ENCODE data around the gene XK.

Gene XK

GRCh38 chrX:37701588-37701987 lies 16.0 kb downstream of the XK start:
- no peaks in the 10 kb centered on the region for H3K9me3 ChIP-seq (ENCODE audit: control insufficient read depth, low read length)
- no peak overlapping the region for H3K4me3 ChIP-seq (ENCODE audit: low read depth, low read length)
- no peak overlapping the region for H3K9ac ChIP-seq
- TF ChIP-seq, protein P1, sequence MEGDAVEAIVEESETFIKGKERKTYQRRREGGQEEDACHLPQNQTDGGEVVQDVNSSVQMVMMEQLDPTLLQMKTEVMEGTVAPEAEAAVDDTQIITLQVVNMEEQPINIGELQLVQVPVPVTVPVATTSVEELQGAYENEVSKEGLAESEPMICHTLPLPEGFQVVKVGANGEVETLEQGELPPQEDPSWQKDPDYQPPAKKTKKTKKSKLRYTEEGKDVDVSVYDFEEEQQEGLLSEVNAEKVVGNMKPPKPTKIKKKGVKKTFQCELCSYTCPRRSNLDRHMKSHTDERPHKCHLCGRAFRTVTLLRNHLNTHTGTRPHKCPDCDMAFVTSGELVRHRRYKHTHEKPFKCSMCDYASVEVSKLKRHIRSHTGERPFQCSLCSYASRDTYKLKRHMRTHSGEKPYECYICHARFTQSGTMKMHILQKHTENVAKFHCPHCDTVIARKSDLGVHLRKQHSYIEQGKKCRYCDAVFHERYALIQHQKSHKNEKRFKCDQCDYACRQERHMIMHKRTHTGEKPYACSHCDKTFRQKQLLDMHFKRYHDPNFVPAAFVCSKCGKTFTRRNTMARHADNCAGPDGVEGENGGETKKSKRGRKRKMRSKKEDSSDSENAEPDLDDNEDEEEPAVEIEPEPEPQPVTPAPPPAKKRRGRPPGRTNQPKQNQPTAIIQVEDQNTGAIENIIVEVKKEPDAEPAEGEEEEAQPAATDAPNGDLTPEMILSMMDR (IDR thresholded peaks at IDR 0.05), result no peak
- no peaks in the 10 kb centered on the region for H3K27me3 ChIP-seq (ENCODE audit: control insufficient read depth, insufficient read depth, low read length)
- H3K79me2 ChIP-seq, result no peaks in the 10 kb centered on the region
- H3K36me3 ChIP-seq (ENCODE audit: control insufficient read depth, insufficient read depth, low read length), result no peaks in the 10 kb centered on the region
- H2AFZ ChIP-seq, result no peak overlapping the region
- no peaks in the 10 kb centered on the region for H3K4me1 ChIP-seq
- no peak overlapping the region for H3K27ac ChIP-seq
- no peak overlapping the region for H3K4me2 ChIP-seq (ENCODE audit: low read length)

DNA sequence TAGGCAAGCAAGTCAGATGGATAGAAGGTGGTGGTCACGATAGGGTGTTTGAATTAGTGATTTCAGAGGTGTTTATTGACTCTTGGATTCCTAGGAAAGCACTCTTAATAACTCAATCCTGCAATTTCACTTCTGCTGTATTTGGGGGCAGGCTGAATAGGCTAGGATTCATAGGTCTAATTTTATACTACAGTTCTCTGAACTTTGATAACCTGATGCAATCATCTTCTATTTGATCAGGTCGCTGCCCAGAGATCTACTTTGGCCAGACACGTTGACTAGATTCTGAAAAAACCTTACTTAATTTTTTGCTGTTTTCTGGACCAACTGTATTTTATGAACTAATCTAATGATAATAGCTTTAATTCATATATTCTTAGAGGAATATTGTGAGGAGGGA lies 26.4 kb downstream of the XK start:
- H3K9ac ChIP-seq, result no peak overlapping the region
- H3K27ac ChIP-seq, result no peak overlapping the region
- H2AFZ ChIP-seq, result no peak overlapping the region
- TF ChIP-seq, protein P1 (IDR thresholded peaks at IDR 0.05), result no peak
- no peaks in the 10 kb centered on the region for H3K27me3 ChIP-seq (ENCODE audit: control insufficient read depth, insufficient read depth, low read length)
- no peaks in the 10 kb centered on the region for H3K79me2 ChIP-seq
- no peak overlapping the region for H3K4me3 ChIP-seq (ENCODE audit: low read depth, low read length)
- H3K4me1 ChIP-seq, result no peaks in the 10 kb centered on the region
- H3K9me3 ChIP-seq (ENCODE audit: control insufficient read depth, low read length), result no peaks in the 10 kb centered on the region
- H3K4me2 ChIP-seq (ENCODE audit: low read length), result no peak overlapping the region
- no peaks in the 10 kb centered on the region for H3K36me3 ChIP-seq (ENCODE audit: control insufficient read depth, insufficient read depth, low read length)

- Histone ChIP-seq H3K9ac (no peak overlapping the region), H2AFZ (no peak overlapping the region), H3K36me3 (ENCODE audit: control insufficient read depth, insufficient read depth, low read length) (no peaks in the 10 kb centered on the region), H3K79me2 (no peaks in the 10 kb centered on the region), H3K9me3 (ENCODE audit: control insufficient read depth, low read length) (no peaks in the 10 kb centered on the region), H3K4me3 (ENCODE audit: low read depth, low read length) (no peak overlapping the region), H3K27ac (no peak overlapping the region), H3K4me1 (no peaks in the 10 kb centered on the region), H3K4me2 (ENCODE audit: low read length) (no peak overlapping the region), H3K27me3 (ENCODE audit: control insufficient read depth, insufficient read depth, low read length) (no peaks in the 10 kb centered on the region)
- TF ChIP-seq, protein P1 (IDR thresholded peaks at IDR 0.05), result no peak
These were observed 26.9 kb downstream of the XK start for GRCh38 chrX:37712458-37712857.

- H3K27ac ChIP-seq, result no peak overlapping the region
- no peaks in the 10 kb centered on the region for H3K4me1 ChIP-seq
- H3K79me2 ChIP-seq, result no peaks in the 10 kb centered on the region
- no peaks in the 10 kb centered on the region for H3K27me3 ChIP-seq (ENCODE audit: control insufficient read depth, insufficient read depth, low read length)
- H3K36me3 ChIP-seq (ENCODE audit: control insufficient read depth, insufficient read depth, low read length), result no peaks in the 10 kb centered on the region
- no peak overlapping the region for H3K9ac ChIP-seq
- no peak overlapping the region for H2AFZ ChIP-seq
- no peak overlapping the region for H3K4me3 ChIP-seq (ENCODE audit: low read depth, low read length)
- no peak overlapping the region for H3K4me2 ChIP-seq (ENCODE audit: low read length)
- H3K9me3 ChIP-seq (ENCODE audit: control insufficient read depth, low read length), result no peaks in the 10 kb centered on the region
- TF ChIP-seq, protein P1 (IDR thresholded peaks at IDR 0.05), result no peak
These were observed 28.9 kb downstream of the XK start for GRCh38 chrX:37714479-37714878.

DNA sequence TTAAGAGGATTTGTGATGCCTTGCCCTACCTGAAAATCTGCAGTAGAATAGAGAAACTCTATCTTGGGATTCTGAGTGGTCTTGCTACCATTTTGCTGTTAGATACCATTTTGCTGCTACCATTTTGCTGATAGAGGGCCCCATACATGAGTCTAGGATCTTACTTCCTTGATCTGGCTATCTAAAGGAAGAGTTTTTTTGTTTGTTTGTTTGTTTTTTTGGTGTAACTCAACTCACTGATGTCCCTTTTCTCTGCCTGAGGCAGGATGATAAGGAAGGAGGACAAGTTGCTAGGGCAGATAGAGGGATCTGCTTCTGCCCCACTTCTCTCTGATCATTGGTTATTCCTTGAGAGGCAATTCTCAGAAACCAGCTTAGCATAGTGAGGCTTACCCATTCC lies 31.0 kb downstream of the XK start:
- no peak overlapping the region for H2AFZ ChIP-seq
- no peak overlapping the region for H3K9ac ChIP-seq
- H3K27me3 ChIP-seq (ENCODE audit: control insufficient read depth, insufficient read depth, low read length), result no peaks in the 10 kb centered on the region
- no peaks in the 10 kb centered on the region for H3K79me2 ChIP-seq
- H3K4me2 ChIP-seq (ENCODE audit: low read length), result no peak overlapping the region
- H3K9me3 ChIP-seq (ENCODE audit: control insufficient read depth, low read length), result no peaks in the 10 kb centered on the region
- H3K36me3 ChIP-seq (ENCODE audit: control insufficient read depth, insufficient read depth, low read length), result no peaks in the 10 kb centered on the region
- no peak overlapping the region for H3K27ac ChIP-seq
- H3K4me1 ChIP-seq, result no peaks in the 10 kb centered on the region
- H3K4me3 ChIP-seq (ENCODE audit: low read depth, low read length), result no peak overlapping the region
- TF ChIP-seq, protein P1 (IDR thresholded peaks at IDR 0.05), result no peak
